HFF-Myc (cell line): Measurements from ENCODE around the gene RASGEF1B.

ENCODE experiments used
- DNase-seq: peaks from one replicate; pipeline ENCODE4 v3.0.0-alpha.2; 2011; ENCODE audit warnings: low read depth; ENCODE audit errors: extremely low read depth
- H3K4me3 ChIP-seq: replicated peaks from 2 replicates; pipeline ENCODE4 v1.5.1; 2011; ENCODE audit warnings: low read depth, mild to moderate bottlenecking, control low read depth, low read length
- TF ChIP-seq, protein P1 (sequence below): IDR thresholded peaks from 2 replicates; pipeline ENCODE4 v1.5.1; 2012; ENCODE audit warnings: mild to moderate bottlenecking, low read depth, low read length, control low read depth; ENCODE audit errors: missing control alignments

Gene RASGEF1B

DNA sequence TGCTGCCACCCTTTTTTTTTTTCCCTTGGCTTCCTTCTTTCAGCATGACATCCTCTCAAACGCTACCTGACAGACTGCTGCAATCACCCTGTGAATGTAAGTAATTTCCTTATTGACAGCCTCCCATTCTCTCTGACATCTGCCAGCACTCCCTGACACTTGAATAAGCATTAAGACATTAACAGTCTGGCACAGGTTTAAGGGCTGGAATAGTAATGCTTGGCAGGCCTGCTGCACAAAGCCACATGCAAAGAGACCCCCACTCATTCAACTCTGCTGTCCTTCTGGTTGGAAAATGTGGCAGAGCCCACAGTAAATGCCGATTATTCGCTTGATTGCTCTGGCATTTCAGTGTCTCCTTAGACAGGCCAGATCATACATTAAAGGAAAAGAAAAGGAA, 28.1 kb upstream of the RASGEF1B start:
- TF ChIP-seq, protein P1, sequence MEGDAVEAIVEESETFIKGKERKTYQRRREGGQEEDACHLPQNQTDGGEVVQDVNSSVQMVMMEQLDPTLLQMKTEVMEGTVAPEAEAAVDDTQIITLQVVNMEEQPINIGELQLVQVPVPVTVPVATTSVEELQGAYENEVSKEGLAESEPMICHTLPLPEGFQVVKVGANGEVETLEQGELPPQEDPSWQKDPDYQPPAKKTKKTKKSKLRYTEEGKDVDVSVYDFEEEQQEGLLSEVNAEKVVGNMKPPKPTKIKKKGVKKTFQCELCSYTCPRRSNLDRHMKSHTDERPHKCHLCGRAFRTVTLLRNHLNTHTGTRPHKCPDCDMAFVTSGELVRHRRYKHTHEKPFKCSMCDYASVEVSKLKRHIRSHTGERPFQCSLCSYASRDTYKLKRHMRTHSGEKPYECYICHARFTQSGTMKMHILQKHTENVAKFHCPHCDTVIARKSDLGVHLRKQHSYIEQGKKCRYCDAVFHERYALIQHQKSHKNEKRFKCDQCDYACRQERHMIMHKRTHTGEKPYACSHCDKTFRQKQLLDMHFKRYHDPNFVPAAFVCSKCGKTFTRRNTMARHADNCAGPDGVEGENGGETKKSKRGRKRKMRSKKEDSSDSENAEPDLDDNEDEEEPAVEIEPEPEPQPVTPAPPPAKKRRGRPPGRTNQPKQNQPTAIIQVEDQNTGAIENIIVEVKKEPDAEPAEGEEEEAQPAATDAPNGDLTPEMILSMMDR = no peak

DNA sequence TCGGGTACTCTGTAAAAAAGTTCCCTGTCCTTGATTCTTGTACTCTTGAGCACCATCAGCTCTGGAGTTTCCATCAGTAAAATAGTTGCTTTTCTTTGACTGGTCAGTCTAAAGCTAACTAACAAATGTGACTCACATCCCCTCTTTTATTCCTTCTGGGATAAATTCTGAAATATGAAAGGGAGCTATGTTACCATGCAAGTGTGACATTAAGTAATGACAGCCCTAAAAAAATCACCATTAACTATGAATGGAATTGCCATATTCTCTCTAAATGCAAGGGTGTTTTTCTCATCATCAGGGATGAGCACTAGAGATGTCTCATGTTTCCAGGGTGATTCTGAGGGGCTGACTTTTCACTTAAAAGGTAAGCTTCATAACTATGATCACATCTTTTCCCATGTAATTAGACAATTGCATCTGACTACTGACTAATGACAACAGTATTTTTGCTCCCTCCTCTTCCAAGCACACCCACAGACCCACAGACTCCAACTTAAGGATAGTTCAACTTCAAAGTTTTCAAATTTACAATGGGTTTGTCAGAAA, 26.9 kb upstream of the RASGEF1B start:
- DNase-seq = no peak
- TF ChIP-seq, protein P1 = no peak
- no peak overlapping the region for H3K4me3 ChIP-seq

More for the DNA sequence above, 28.1 kb upstream of the RASGEF1B start:
- no peak for DNase-seq
- H3K4me3 ChIP-seq = no peak overlapping the region

DNA sequence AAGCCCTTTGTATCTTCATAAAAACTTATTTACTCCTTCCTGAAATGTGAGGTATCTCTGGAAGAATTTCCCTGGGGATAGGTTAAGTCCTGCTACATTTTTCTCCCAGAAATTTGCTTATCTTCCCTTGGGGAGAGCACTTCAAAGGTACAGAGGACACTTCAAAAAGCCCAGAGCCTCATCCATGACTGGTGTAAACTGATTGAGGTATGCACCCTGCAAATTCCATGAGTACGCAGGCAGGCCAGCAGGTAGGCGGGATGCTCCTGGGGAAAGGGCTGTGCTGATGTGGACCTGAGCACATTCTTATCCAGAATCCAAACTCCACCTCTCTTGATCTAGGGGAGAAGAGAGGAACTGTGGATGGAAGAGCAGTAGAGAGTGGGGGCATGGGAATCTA, 26.3 kb upstream of the RASGEF1B start:
- TF ChIP-seq, protein P1 = no peak
- H3K4me3 ChIP-seq = no peak overlapping the region
- no peak for DNase-seq

GRCh38 chr4:81495345-81495744, 23.6 kb upstream of the RASGEF1B start:
- DNase-seq = no peak
- no peak overlapping the region for H3K4me3 ChIP-seq
- TF ChIP-seq, protein P1 = no peak

GRCh38 chr4:81494031-81494431, 22.3 kb upstream of the RASGEF1B start:
- no peak for DNase-seq
- H3K4me3 ChIP-seq = no peak overlapping the region
- TF ChIP-seq, protein P1 = no peak

GRCh38 chr4:81492606-81493230, 21.0 kb upstream of the RASGEF1B start:
- no peak overlapping the region for H3K4me3 ChIP-seq
- DNase-seq = no peak
- TF ChIP-seq, protein P1 = no peak
